HuH-7.5 (cell line): ENCODE measurements around the gene AGGF1.
"Not testable (repeated sequence)": the region's sequence is repeated elsewhere in the genome, so short reads cannot be mapped to it uniquely, and the experiment has no call there.

ENCODE experiments used
- DNase-seq: peaks from one replicate; pipeline ENCODE4 v3.0.0; 2011; ENCODE audit warnings: low spot score

The AGGF1 gene

DNA sequence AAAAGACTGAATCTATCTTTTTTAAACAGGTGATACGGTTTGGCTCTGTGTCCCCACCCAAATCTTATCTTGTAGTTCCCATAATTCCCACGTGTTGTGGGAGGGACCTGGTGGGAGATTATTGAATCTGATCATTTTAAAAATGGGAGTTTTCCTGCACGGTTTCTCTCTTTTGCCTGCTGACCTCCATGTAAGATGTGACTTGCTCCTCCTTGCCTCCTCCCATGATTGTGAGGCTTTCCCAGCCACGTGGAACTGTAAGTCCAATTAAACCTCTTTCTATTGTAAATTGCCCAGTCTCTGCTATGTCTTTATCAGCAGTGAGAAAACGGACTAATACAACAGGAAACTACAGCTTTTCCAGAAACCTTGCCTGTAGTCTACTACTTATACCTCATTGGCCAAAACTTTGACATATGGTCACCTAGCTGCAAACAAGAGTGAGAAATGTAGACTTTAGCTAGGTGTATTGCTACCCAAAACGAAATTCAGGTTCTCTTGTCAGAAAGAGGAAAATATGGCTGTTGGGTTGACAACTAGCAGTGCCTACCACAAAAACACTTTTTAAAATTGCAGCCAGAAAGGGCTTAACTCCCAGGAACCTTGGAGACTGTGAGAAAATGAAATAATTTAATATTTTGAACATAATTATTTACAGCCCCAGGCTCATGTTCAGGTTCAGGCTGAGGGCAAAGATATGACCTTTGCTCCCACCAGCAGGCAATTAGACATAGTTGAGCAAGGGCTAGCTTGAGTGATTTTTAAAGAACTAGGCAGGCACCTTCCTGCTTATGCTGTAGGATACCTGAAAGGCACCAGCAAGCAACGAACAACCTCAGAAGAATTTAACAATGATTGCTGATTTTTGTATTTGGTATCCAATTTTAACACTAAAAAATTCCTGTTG lies 7.4 kb upstream of the AGGF1 start:
- no peak for DNase-seq

GRCh38 chr5:77024490-77024889 lies 5.7 kb upstream of the AGGF1 start:
- DNase-seq, result no peak

GRCh38 chr5:77028631-77029375 lies 1.4 kb upstream of the AGGF1 start:
- no peak for DNase-seq

GRCh38 chr5:77029376-77029885 lies 773 bp upstream of the AGGF1 start:
- no peak for DNase-seq

- DNase-seq, result no peak
Measured at GRCh38 chr5:77031891-77032290, 1.7 kb downstream of the AGGF1 start.

DNA sequence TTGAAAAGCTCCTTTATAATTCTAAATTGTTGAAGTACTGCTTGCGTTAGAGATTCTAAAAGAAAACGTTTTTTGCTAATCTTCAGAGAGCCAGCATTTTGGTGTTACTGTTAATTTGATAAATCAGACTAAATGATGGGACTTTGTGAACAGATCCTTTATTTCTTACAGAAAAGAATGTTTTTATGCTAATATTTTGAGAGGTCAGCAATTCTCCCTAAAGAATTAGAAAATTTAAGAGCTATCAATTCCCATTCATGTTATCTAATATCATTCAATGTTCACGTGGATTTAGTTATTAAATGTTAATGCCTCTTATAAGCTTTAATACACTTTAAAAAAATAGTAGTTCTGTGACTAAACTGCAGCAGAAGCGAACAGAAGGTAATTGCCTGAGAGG lies 2.4 kb downstream of the AGGF1 start:
- DNase-seq, result no peak

DNA sequence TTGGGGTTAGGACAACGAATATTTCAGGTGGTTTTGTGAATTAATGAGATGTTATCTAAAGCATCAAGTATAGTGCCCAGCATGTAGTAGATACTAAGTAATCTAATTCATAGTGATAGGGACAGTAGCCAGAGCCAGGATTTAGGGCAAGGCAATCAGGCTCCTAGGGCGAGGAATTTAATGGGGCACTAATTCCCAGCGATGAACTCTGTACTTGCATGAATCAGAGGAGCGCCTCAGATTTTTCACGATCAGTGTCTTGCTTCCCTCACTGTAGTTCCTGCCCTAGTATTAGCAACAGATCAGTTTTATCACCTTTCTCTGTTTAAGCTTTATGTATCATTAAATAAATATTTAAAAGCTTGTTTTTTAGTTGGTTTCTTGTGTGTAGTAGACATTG lies 3.1 kb downstream of the AGGF1 start:
- DNase-seq, result no peak

GRCh38 chr5:77035950-77036349 lies 5.7 kb downstream of the AGGF1 start:
- no peak for DNase-seq

DNA sequence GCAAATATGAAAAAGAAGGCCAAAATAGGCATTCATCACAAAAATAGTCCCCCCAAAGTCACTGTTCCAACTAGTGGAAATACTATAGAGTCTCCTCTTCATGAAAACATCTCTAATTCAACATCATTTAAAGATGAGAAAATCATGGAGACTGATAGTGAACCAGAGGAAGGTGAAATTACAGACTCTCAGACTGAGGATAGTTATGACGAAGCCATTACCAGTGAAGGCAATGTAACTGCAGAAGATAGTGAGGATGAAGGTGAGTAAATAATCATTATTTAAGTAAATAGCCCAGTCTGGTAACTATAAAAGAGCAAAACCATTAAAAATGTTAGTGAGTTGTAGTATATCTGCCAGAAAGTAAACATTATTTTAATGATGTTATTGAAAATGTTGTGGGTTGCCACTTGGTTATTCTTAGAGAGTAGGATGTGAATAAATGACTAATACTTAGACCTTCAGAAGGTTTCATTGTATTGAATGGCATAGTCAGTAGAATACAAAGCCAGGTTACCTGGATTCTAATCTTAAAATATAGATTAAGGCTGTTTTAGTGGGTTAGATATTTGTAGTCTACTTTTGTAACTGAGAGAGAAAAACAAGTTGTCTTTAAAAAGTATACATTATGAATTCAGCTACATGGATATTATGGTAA lies 16.3 kb downstream of the AGGF1 start:
- DNase-seq, result no peak

- DNase-seq, result no peak
Measured at GRCh38 chr5:77064040-77064439, 33.8 kb downstream of the AGGF1 start.

GRCh38 chr5:77065256-77065655 lies 35.1 kb downstream of the AGGF1 start:
- DNase-seq, result no peak

- DNase-seq, result no peak
Measured at GRCh38 chr5:77066184-77066583, 36.0 kb downstream of the AGGF1 start.

- no peak for DNase-seq
Measured at GRCh38 chr5:77066823-77067442, 36.7 kb downstream of the AGGF1 start.

- no peak for DNase-seq
Measured at GRCh38 chr5:77073667-77074066, 43.5 kb downstream of the AGGF1 start.

DNA sequence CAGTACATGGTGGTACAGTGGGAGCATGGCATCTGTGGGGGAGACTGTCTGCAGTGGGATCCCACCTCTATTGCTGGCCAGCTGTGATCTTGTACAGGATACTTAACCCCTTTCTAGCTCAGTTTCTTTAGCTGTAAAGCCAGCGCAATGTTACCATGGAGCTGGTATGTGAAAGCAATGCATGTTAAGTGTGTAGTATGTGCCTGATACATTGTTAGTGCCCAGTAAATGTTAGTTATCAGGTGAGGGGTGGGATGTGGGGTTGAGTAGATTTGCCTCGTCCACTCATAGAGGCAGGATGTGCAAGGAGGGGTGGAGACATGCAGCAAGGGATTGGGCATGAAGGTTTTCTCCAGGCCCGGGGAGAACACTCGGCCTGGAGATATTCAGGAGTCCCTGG lies 44.5 kb downstream of the AGGF1 start:
- DNase-seq, result no peak

- no peak for DNase-seq
Measured at GRCh38 chr5:77076961-77077828, 47.0 kb downstream of the AGGF1 start.

GRCh38 chr5:77077829-77078176 lies 47.6 kb downstream of the AGGF1 start:
- DNase-seq, result no peak

GRCh38 chr5:77080479-77080878 lies 50.3 kb downstream of the AGGF1 start:
- DNase-seq, result not testable (repeated sequence)

- DNase-seq, result no peak
Measured at GRCh38 chr5:77080905-77081304, 50.7 kb downstream of the AGGF1 start.

- DNase-seq, result no peak
Measured at GRCh38 chr5:77082280-77082679, 52.1 kb downstream of the AGGF1 start.

GRCh38 chr5:77083088-77083487 lies 52.9 kb downstream of the AGGF1 start:
- DNase-seq, result no peak
